Activated gamma-delta T cell treated with Interleukin-2 at 50 U/mL for 16 hours (primary cell): Measurements from ENCODE around the gene DNAJC4.
"Not testable (repeated sequence)": the region's sequence is repeated elsewhere in the genome, so short reads cannot be mapped to it uniquely, and the experiment has no call there.

Source experiments
- DNase-seq: peaks from one replicate; pipeline ENCODE4 v3.0.0-alpha.2; 2020

DNAJC4 gene

GRCh38 chr11:64246621-64246870, 16.2 kb downstream of the DNAJC4 start:
- not testable (repeated sequence) for DNase-seq

- DNase-seq, result peak; percentile 79
These were observed 16.8 kb downstream of the DNAJC4 start, which contains the start of gene PPP1R14B for GRCh38 chr11:64246871-64247728. TSS of gene PPP1R14B (minus strand) at chr11:64246943. CDS start at chr11:64246673, 270 bp downstream.

GRCh38 chr11:64247729-64248531, 17.6 kb downstream of the DNAJC4 start:
- no peak for DNase-seq

- no peak for DNase-seq
These were observed 18.2 kb downstream of the DNAJC4 start for GRCh38 chr11:64248578-64248977.

- no peak for DNase-seq
These were observed 18.7 kb downstream of the DNAJC4 start for GRCh38 chr11:64249038-64249437.

- DNase-seq, result no peak
These were observed 19.4 kb downstream of the DNAJC4 start for GRCh38 chr11:64249563-64250414.

- no peak for DNase-seq
These were observed 20.2 kb downstream of the DNAJC4 start for GRCh38 chr11:64250415-64251015.

- DNase-seq, result peak; percentile 59
These were observed 20.8 kb downstream of the DNAJC4 start, which contains the start of gene PLCB3 for GRCh38 chr11:64251016-64251752. TSS of gene PLCB3 (plus strand) at chr11:64251530. CDS start at chr11:64251650, 120 bp downstream.

- DNase-seq, result no peak
These were observed 21.3 kb downstream of the DNAJC4 start for GRCh38 chr11:64251753-64252002.

- no peak for DNase-seq
These were observed 21.9 kb downstream of the DNAJC4 start for GRCh38 chr11:64252003-64252872.

- no peak for DNase-seq
These were observed 22.7 kb downstream of the DNAJC4 start for GRCh38 chr11:64253043-64253442.

GRCh38 chr11:64253481-64253880, 23.1 kb downstream of the DNAJC4 start:
- no peak for DNase-seq

GRCh38 chr11:64254326-64254725, 24.0 kb downstream of the DNAJC4 start:
- DNase-seq, result no peak

- no peak for DNase-seq
These were observed 25.1 kb downstream of the DNAJC4 start for GRCh38 chr11:64255135-64256128.

GRCh38 chr11:64256300-64256699, 26.0 kb downstream of the DNAJC4 start:
- DNase-seq, result no peak

GRCh38 chr11:64258356-64258755, 28.0 kb downstream of the DNAJC4 start:
- DNase-seq, result no peak

- no peak for DNase-seq
These were observed 28.7 kb downstream of the DNAJC4 start for GRCh38 chr11:64258946-64259532.

GRCh38 chr11:64259533-64260067, 29.3 kb downstream of the DNAJC4 start:
- DNase-seq, result no peak

GRCh38 chr11:64260147-64260708, 29.9 kb downstream of the DNAJC4 start:
- no peak for DNase-seq
